Keratinocyte (primary cell): ENCODE measurements around the gene SLC35B4. TPM values are rescaled to one million over a fixed set of nuclear protein-coding genes. Genes with fewer than 3 reads are reported as not detected.

ENCODE experiments used
- DNase-seq: peaks from one replicate; pipeline ENCODE4 v3.0.0-alpha.2; 2011; ENCODE audit warnings: low read depth, missing footprints, low spot score
- FAIRE-seq: peaks from 2 replicates; lab custom pipeline; 2011; peaks lifted over from hg19 to GRCh38; lab: Jason Lieb, UNC
- H2AFZ ChIP-seq: 2 replicates; pipeline ENCODE4 v1.6.0; 2012; ENCODE audit warnings: low read length, control low read depth, inconsistent platforms; ENCODE audit not compliant: control insufficient read depth
- H3K27ac ChIP-seq: 2 replicates; pipeline ENCODE4 v1.5.1; 2011; ENCODE audit warnings: low read length; ENCODE audit not compliant: control insufficient read depth, insufficient read depth
- H3K27me3 ChIP-seq: 3 replicates; pipeline ENCODE4 v1.6.0; 2011; ENCODE audit warnings: low read length; ENCODE audit not compliant: control insufficient read depth, insufficient read depth; ENCODE audit errors: extremely low read depth
- H3K36me3 ChIP-seq, 2 experiments: 2 replicates in 1 of 2; 3 replicates in 1 of 2; pipeline ENCODE4 v1.5.1; 2011; ENCODE audit warnings: low read length in 2 of 2, mild to moderate bottlenecking in 1 of 2; ENCODE audit not compliant: control insufficient read depth in 2 of 2, insufficient read depth in 2 of 2; ENCODE audit errors: extremely low read depth in 1 of 2
- H3K4me1 ChIP-seq: 3 replicates; pipeline ENCODE4 v1.5.1; 2011; ENCODE audit warnings: low read length; ENCODE audit not compliant: control insufficient read depth, insufficient read depth; ENCODE audit errors: extremely low read depth
- H3K4me2 ChIP-seq: 3 replicates; pipeline ENCODE4 v1.6.0; 2011; ENCODE audit warnings: low read depth, low read length; ENCODE audit not compliant: control insufficient read depth, insufficient read depth; ENCODE audit errors: extremely low read depth
- H3K4me3 ChIP-seq, 3 experiments: fragments of 200-600 bp in 1 of 3; sonication (generic) in 1 of 3; 2 replicates in 2 of 3; 3 replicates in 1 of 3; pipeline ENCODE4 v1.5.1; 2011 to 2016; ENCODE audit warnings: low read length in 3 of 3, mild to moderate bottlenecking in 3 of 3, control low read depth in 2 of 3, inconsistent platforms in 1 of 3, low read depth in 1 of 3, mixed read lengths in 1 of 3, mixed run types in 1 of 3, moderate library complexity in 1 of 3; ENCODE audit not compliant: control insufficient read depth in 2 of 3, insufficient read depth in 2 of 3; ENCODE audit errors: extremely low read depth in 1 of 3
- H3K79me2 ChIP-seq: 2 replicates; pipeline ENCODE4 v1.6.0; 2012; ENCODE audit warnings: low read length; ENCODE audit not compliant: control insufficient read depth, insufficient read depth
- H3K9ac ChIP-seq: 3 replicates; pipeline ENCODE4 v1.6.0; 2011; ENCODE audit warnings: low read length; ENCODE audit not compliant: control insufficient read depth, insufficient read depth; ENCODE audit errors: extremely low read depth
- H3K9me1 ChIP-seq: 3 replicates; pipeline ENCODE4 v1.6.0; 2011; ENCODE audit warnings: low read length; ENCODE audit not compliant: control insufficient read depth, insufficient read depth; ENCODE audit errors: extremely low read depth
- H3K9me3 ChIP-seq: 2 replicates; pipeline ENCODE4 v1.5.1; 2012; ENCODE audit warnings: low read depth, low read length; ENCODE audit not compliant: control insufficient read depth
- H4K20me1 ChIP-seq: 3 replicates; pipeline ENCODE4 v1.6.0; 2011; ENCODE audit warnings: low read length; ENCODE audit not compliant: control insufficient read depth, insufficient read depth; ENCODE audit errors: extremely low read depth
- EZH2 ChIP-seq: IDR thresholded peaks from one replicate; pipeline ENCODE4 v1.6.1; 2012; ENCODE audit warnings: inconsistent platforms, mild to moderate bottlenecking, low read length, moderate library complexity
- dilution Hi-C: fragments of 300-500 bp; cut with MboI; formaldehyde crosslinking; loops from one replicate; pipeline ENCODE4 v1.7.0; 2020; ENCODE audit warnings: low sequenced_read_pairs; ENCODE audit not compliant: extremely low pct_ligation_motif_present
- polyA plus RNA-seq, 5 experiments: library from polyadenylated mRNA; depleted of rRNA in 3 of 5; stranded (reverse) in 3 of 5; stranded (forward) in 1 of 5; unstranded in 1 of 5; fragments of >200 nt; gene quantifications; 1 replicate in 1 of 5; 2 replicates in 3 of 5; 3 replicates in 1 of 5; pipeline versions ENCODE4 v1.2.1 to v1.2.3, GENCODE V29; 2011 to 2012; ENCODE audit warnings: missing spikeins in 2 of 5, low read depth in 1 of 5, low replicate concordance in 1 of 5
- TF ChIP-seq, protein P1 (sequence below), 3 experiments: IDR thresholded peaks in 1 of 3; conservative IDR thresholded peaks in 1 of 3; optimal IDR thresholded peaks in 1 of 3; 2 replicates in 2 of 3; 3 replicates in 1 of 3; pipeline versions ENCODE3 to v1.5.1; 2011; ENCODE audit warnings: low read length in 3 of 3, mild to moderate bottlenecking in 3 of 3, moderate library complexity in 2 of 3, control low read depth in 1 of 3, inconsistent platforms in 1 of 3; ENCODE audit not compliant: insufficient read depth in 2 of 3; ENCODE audit errors: extremely low read depth in 1 of 3

SLC35B4 gene
- polyA plus RNA-seq, 1 donor (not counting 4 experiments of a cell fraction or from before 2014, with no cell fraction given), result 18.6 TPM

DNA sequence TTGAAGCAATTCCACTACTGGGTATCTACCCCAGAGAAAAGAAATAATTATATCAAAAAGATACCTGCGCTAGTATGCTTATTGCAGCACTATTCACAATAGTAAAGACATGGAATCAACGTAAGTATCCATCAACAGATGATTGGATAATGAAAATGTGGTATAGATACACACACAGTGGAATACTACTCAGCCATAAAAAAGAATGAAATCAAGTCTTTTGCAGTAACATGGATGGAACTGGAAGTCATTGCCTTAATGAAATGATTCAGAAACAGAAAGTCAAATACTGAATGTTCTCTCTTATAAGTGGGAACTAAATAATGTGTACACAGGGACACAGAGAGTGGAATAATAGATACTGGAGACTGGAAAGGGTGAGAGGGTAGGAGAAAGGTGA lies 7.4 kb upstream of the SLC35B4 start:
- Histone ChIP-seq H3K27me3 (peaks cover 6% of the 10 kb centered on the region), H3K79me2 (no peaks in the 10 kb centered on the region), H3K4me3 (no peak overlapping the region), H3K27ac (no peak overlapping the region), H3K9ac (no peak overlapping the region), H4K20me1 (no peaks in the 10 kb centered on the region), H3K4me1 (no peaks in the 10 kb centered on the region), H2AFZ (no peak overlapping the region), H3K36me3 (no peaks in the 10 kb centered on the region), H3K4me2 (no peak overlapping the region), H3K9me1 (no peaks in the 10 kb centered on the region), H3K9me3 (no peaks in the 10 kb centered on the region)
- dilution Hi-C loops, result no loop called here
- DNase-seq, result no peak
- TF ChIP-seq, protein P1, sequence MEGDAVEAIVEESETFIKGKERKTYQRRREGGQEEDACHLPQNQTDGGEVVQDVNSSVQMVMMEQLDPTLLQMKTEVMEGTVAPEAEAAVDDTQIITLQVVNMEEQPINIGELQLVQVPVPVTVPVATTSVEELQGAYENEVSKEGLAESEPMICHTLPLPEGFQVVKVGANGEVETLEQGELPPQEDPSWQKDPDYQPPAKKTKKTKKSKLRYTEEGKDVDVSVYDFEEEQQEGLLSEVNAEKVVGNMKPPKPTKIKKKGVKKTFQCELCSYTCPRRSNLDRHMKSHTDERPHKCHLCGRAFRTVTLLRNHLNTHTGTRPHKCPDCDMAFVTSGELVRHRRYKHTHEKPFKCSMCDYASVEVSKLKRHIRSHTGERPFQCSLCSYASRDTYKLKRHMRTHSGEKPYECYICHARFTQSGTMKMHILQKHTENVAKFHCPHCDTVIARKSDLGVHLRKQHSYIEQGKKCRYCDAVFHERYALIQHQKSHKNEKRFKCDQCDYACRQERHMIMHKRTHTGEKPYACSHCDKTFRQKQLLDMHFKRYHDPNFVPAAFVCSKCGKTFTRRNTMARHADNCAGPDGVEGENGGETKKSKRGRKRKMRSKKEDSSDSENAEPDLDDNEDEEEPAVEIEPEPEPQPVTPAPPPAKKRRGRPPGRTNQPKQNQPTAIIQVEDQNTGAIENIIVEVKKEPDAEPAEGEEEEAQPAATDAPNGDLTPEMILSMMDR (optimal IDR thresholded peaks at IDR 0.05 in 1 of 3, IDR thresholded peaks at IDR 0.05 in 1 of 3, conservative IDR thresholded peaks at IDR 0.05 in 1 of 3; ENCODE audit: extremely low read depth in 1 of 3, insufficient read depth in 2 of 3, low read length in 3 of 3), result no peak
- TF ChIP-seq EZH2, result no peak
- no peak for FAIRE-seq

DNA sequence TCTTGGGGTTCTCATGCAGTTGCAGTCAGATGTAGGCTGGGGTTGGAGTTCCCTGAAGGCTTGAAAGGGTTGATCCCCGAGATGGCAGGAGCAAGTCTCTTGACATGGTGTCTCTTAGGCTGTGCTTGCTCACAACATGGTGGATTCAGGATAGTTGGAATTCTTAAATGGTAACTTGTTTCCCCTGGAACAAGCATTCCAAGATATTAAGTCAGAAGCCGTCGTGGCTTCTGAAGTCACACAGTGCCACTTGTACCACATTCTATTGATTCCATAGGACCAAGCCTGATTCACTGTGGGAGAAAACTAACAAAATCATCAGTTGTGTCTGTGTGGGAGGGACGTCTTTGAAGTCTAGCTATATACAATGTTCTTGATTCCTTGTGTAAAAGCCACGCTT lies 3.5 kb upstream of the SLC35B4 start:
- dilution Hi-C loops, result no loop called here
- Histone ChIP-seq H3K9me3 (no peaks in the 10 kb centered on the region), H3K4me3 (no peak overlapping the region), H3K27me3 (peaks cover 4% of the 10 kb centered on the region), H3K79me2 (peaks cover 7% of the 10 kb centered on the region), H3K9me1 (no peaks in the 10 kb centered on the region), H3K27ac (no peak overlapping the region), H3K4me1 (peaks cover 13% of the 10 kb centered on the region), H3K9ac (no peak overlapping the region), H3K36me3 (no peaks in the 10 kb centered on the region), H2AFZ (no peak overlapping the region), H3K4me2 (no peak overlapping the region), H4K20me1 (no peaks in the 10 kb centered on the region)
- no peak for DNase-seq
- TF ChIP-seq, protein P1 (optimal IDR thresholded peaks at IDR 0.05 in 1 of 3, IDR thresholded peaks at IDR 0.05 in 1 of 3, conservative IDR thresholded peaks at IDR 0.05 in 1 of 3; ENCODE audit: extremely low read depth in 1 of 3, insufficient read depth in 2 of 3, low read length in 3 of 3), result no peak
- TF ChIP-seq EZH2, result no peak
- no peak for FAIRE-seq
